ENCODE results near the gene CCDC57. TPM values are rescaled to one million over a fixed set of nuclear protein-coding genes. Genes with fewer than 3 reads are reported as not detected.

The CCDC57 gene
- total and polyA plus RNA-seq, 9 of the 15 experiments (the other 6 are each of a cell fraction or from before 2014, with no cell fraction given): 0.83 to 36.2 (median 13.6) TPM

DNA sequence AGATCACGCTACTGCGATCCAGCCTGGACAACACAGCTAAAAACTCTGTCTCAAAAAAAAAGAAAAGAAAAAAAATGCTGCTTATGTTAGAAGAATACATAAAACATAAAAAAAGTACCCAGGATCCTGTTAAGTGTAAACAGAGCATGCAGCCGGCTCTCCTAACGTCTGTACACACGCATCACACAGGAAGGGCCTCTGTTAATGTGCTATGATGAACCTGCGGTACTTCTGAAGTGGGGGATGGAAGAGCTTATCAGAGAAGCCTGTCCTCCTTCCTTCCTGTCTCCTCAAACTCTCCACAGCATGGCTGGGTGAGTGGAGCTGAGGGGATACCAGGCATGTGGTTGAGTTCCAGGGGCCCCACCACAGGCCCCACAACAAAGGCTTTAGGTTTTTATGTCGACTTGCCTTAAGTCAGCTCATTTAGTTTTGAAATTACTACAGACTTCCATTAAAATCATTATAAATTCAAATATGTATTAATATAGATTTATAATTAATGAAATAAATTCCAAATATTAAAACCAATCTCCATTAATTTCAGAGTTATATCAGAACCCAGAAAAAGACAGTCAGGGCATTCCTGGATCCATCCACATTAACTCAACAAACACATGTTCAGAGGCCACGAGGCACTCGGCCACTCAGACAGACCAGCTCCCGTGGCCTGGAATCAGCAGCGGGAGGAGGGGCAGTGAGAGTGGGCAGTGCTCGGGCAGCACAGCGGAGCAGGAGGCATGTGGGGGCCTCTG, 11.7 kb downstream of the CCDC57 start (continued):
- TF ChIP-seq, protein P1, sequence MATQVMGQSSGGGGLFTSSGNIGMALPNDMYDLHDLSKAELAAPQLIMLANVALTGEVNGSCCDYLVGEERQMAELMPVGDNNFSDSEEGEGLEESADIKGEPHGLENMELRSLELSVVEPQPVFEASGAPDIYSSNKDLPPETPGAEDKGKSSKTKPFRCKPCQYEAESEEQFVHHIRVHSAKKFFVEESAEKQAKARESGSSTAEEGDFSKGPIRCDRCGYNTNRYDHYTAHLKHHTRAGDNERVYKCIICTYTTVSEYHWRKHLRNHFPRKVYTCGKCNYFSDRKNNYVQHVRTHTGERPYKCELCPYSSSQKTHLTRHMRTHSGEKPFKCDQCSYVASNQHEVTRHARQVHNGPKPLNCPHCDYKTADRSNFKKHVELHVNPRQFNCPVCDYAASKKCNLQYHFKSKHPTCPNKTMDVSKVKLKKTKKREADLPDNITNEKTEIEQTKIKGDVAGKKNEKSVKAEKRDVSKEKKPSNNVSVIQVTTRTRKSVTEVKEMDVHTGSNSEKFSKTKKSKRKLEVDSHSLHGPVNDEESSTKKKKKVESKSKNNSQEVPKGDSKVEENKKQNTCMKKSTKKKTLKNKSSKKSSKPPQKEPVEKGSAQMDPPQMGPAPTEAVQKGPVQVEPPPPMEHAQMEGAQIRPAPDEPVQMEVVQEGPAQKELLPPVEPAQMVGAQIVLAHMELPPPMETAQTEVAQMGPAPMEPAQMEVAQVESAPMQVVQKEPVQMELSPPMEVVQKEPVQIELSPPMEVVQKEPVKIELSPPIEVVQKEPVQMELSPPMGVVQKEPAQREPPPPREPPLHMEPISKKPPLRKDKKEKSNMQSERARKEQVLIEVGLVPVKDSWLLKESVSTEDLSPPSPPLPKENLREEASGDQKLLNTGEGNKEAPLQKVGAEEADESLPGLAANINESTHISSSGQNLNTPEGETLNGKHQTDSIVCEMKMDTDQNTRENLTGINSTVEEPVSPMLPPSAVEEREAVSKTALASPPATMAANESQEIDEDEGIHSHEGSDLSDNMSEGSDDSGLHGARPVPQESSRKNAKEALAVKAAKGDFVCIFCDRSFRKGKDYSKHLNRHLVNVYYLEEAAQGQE (IDR thresholded peaks at IDR 0.05; ENCODE audit: borderline replicate concordance): no peak
- TF ChIP-seq, protein P1 (CRISPR knock-in tag; IDR thresholded peaks at IDR 0.05; ENCODE audit: low read depth): no peak
- TF ChIP-seq, protein P2, sequence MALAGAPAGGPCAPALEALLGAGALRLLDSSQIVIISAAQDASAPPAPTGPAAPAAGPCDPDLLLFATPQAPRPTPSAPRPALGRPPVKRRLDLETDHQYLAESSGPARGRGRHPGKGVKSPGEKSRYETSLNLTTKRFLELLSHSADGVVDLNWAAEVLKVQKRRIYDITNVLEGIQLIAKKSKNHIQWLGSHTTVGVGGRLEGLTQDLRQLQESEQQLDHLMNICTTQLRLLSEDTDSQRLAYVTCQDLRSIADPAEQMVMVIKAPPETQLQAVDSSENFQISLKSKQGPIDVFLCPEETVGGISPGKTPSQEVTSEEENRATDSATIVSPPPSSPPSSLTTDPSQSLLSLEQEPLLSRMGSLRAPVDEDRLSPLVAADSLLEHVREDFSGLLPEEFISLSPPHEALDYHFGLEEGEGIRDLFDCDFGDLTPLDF (CRISPR knock-in tag; IDR thresholded peaks at IDR 0.05): no peak
- TF ChIP-seq, protein P3, sequence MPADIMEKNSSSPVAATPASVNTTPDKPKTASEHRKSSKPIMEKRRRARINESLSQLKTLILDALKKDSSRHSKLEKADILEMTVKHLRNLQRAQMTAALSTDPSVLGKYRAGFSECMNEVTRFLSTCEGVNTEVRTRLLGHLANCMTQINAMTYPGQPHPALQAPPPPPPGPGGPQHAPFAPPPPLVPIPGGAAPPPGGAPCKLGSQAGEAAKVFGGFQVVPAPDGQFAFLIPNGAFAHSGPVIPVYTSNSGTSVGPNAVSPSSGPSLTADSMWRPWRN (IDR thresholded peaks at IDR 0.05; ENCODE audit: low read depth): no peak
- TF ChIP-seq ZNF445 (CRISPR knock-in tag; IDR thresholded peaks at IDR 0.05; ENCODE audit: low read depth) (no peak), PHF8 (IDR thresholded peaks at IDR 0.05; ENCODE audit: borderline replicate concordance, low read length) (no peak; the same call in 1 of the 2 replicates), PTTG1 (tag; IDR thresholded peaks at IDR 0.05; ENCODE audit: low read depth) (no peak), HMG20B (CRISPR knock-in tag; IDR thresholded peaks at IDR 0.05) (no peak), FOXP1 (CRISPR knock-in tag; IDR thresholded peaks at IDR 0.05) (no peak), MCM5 (IDR thresholded peaks at IDR 0.05; ENCODE audit: low read depth) (no peak), DACH1 (IDR thresholded peaks at IDR 0.05; ENCODE audit: partially characterized antibody) (no peak), TCF7 (IDR thresholded peaks at IDR 0.05; ENCODE audit: borderline replicate concordance) (peak; percentile 72; the same call in 1 of the 2 replicates)
- TF ChIP-seq, protein P4, sequence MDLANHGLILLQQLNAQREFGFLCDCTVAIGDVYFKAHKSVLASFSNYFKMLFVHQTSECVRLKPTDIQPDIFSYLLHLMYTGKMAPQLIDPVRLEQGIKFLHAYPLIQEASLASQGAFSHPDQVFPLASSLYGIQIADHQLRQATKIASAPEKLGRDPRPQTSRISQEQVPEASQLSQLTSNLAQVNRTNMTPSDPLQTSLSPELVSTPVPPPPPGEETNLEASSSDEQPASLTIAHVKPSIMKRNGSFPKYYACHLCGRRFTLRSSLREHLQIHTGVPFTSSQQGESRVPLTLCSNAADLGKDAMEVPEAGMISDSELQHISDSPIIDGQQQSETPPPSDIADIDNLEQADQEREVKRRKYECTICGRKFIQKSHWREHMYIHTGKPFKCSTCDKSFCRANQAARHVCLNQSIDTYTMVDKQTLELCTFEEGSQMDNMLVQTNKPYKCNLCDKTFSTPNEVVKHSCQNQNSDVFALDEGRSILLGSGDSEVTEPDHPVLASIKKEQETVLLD (IDR thresholded peaks at IDR 0.05): peak; percentile 33; the same call in 1 of the 2 replicates
